Sigmoid colon (tissue), 7 donors: ENCODE measurements around the gene TMEM255B. TPM values are rescaled to one million over a fixed set of nuclear protein-coding genes. Genes with fewer than 3 reads are reported as not detected.
A peak's percentile ranks its signal among the peaks of the same experiment; 100 is the strongest.

Source experiments
- DNase-seq: peaks from one replicate; pipeline ENCODE4 v3.0.0-alpha.2; 2019
- H3K27ac ChIP-seq, 4 donors: fragments of 200-600 bp; sonication (generic); one replicate each; pipeline ENCODE4 v1.5.1; 2016 to 2019; ENCODE audit warnings: mild to moderate bottlenecking in 1 of 4
- H3K27me3 ChIP-seq, 3 donors: fragments of 200-600 bp; sonication (generic); one replicate each; pipeline ENCODE4 v1.5.1; 2019; ENCODE audit warnings: mild to moderate bottlenecking in 1 of 3
- H3K36me3 ChIP-seq, 4 donors: fragments of 200-600 bp; sonication (generic); one replicate each; pipeline ENCODE4 v1.5.1; 2016 to 2019
- H3K4me1 ChIP-seq, 4 donors: fragments of 200-600 bp; sonication (generic); one replicate each; pipeline ENCODE4 v1.5.1; 2017 to 2019
- H3K4me3 ChIP-seq, 4 donors: fragments of 200-600 bp; sonication (generic); one replicate each; pipeline ENCODE4 v1.5.1; 2017 to 2019; ENCODE audit warnings: mild to moderate bottlenecking in 2 of 4, moderate library complexity in 1 of 4
- H3K9me3 ChIP-seq, 4 donors: fragments of 200-600 bp in 3 of 4; sonication (generic) in 3 of 4; one replicate each; pipeline versions ENCODE4 v1.5.1 to v1.6.1; 2013 to 2019
- CTCF ChIP-seq, 4 experiments: fragments of 450-650 bp in 3 of 4; fragments of 200-600 bp in 1 of 4; IDR thresholded peaks; one replicate each; pipeline ENCODE4 v1.5.1; 2016 to 2019; ENCODE audit warnings: antibody characterized with exemption in 4 of 4, mild to moderate bottlenecking in 3 of 4, moderate library complexity in 2 of 4
- EP300 ChIP-seq, 4 donors: sonication (generic); formaldehyde crosslinking; IDR thresholded peaks; one replicate each; pipeline ENCODE4 v1.6.1; 2017; ENCODE audit warnings: antibody characterized with exemption in 4 of 4
- POLR2A ChIP-seq, 2 donors: fragments of 450-650 bp; IDR thresholded peaks; one replicate each; pipeline ENCODE4 v1.6.1; 2016; ENCODE audit warnings: antibody characterized with exemption in 2 of 2, mild to moderate bottlenecking in 2 of 2, moderate library complexity in 2 of 2
- POLR2AphosphoS5 ChIP-seq, 4 donors: sonication (generic); formaldehyde crosslinking; IDR thresholded peaks; one replicate each; pipeline ENCODE4 v1.6.1; 2017; ENCODE audit warnings: antibody characterized with exemption in 4 of 4
- WGBS, 2 donors: extraction: QIAGEN DNeasy Blood & Tissue Kit; methylation state at CpG; one replicate each; pipeline ENCODE4 v1.1.7; 2013; 5-methylcytosine and 5-hydroxymethylcytosine counted together
- intact Hi-C: fragments of 100-400 bp; cut with DNase I; formaldehyde crosslinking; loops from one replicate; pipeline ENCODE4 v1.15.1; 2023
- polyA plus RNA-seq, 3 donors: library from polyadenylated mRNA; stranded (reverse); fragments of 200-250 nt; gene quantifications; one replicate each; pipeline ENCODE4 v1.2.3, GENCODE V29; 2013
- total RNA-seq, 4 donors: library from RNA; depleted of rRNA; stranded (reverse); fragments of >200 nt; gene quantifications; one replicate each; pipeline ENCODE4 v1.1.0, GENCODE V29; 2016
- donor health status: healthy with polysubstance abuse.
- donor health status: Bipolar disorder and iron deficiency.
- donor health status: healthy.

The TMEM255B gene
- total and polyA plus RNA-seq, 7 donors = 0.60 to 11.1 (median 4.3) TPM

- Histone ChIP-seq H3K27ac (no peak overlapping the region), H3K4me1 (peaks cover 0 to 7% (median 3%) of the 10 kb centered on the region in 4 donors), H3K36me3 (no peaks in the 10 kb centered on the region), H3K27me3 (peaks cover 0 to 31% (median 0%) of the 10 kb centered on the region in 3 donors), H3K4me3 (no peak overlapping the region), H3K9me3 (no peaks in the 10 kb centered on the region)
- no peak for DNase-seq
- WGBS, 2 donors = 84 to 92% methylated on average over 2 of the region's 2 CpGs
- intact Hi-C loops = no loop called here
- TF ChIP-seq CTCF (IDR thresholded peaks at IDR 0.05) = no peak
- TF ChIP-seq EP300 (IDR thresholded peaks at IDR 0.05) = no peak
- TF ChIP-seq POLR2A (IDR thresholded peaks at IDR 0.05) = no peak
- TF ChIP-seq POLR2AphosphoS5 (IDR thresholded peaks at IDR 0.05) = no peak
Observed at GRCh38 chr13:113798200-113798811, 39.3 kb downstream of the TMEM255B start.

- 86 to 89% methylated on average over 10 of the region's 10 CpGs for WGBS, 2 donors
Observed at GRCh38 chr13:113800576-113800926, 41.5 kb downstream of the TMEM255B start.

DNA sequence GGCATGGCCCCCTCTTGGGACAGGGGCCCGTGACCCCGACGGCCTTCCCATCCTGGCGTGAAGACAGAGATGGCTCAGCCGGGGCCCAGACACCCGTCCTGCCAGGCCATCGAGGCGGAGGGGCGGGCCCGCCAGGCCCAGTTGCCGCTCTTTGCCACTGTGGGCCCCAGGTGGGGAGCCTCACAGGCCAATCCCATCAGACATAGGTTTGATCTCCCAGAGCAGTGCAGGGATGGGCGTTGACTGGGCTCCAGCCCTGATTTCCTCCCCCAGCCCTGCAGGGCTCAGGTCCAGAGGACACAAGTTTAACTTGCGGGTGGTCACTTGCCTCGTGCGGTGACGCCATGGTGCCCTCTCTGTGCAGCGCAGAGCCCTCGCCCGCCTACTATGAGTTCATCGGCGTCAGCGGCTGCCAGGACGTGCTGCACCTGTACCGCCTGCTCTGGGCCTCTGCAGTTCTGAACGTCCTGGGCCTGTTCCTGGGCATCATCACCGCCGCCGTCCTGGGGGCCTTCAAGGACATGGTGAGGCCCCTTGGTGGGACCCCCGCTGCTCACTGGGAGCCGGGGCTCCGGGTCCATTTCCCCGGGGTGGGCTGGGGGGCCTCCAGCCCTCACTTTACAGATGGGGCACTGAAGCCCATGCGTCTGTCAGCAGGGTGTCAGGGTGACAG lies 42.4 kb downstream of the TMEM255B start:
- 91 to 92% methylated on average over 33 of the region's 33 CpGs for whole genome bisulfite sequencing, 2 donors
- no peaks in the 10 kb centered on the region for H3K9me3 ChIP-seq
- peaks cover 0 to 9% (median 0%) of the 10 kb centered on the region in 3 donors for H3K27me3 ChIP-seq
- intact Hi-C loops = no loop called here
- H3K4me1 ChIP-seq = peaks cover 0 to 7% (median 3%) of the 10 kb centered on the region in 4 donors
- no peak for TF ChIP-seq POLR2AphosphoS5 (IDR thresholded peaks at IDR 0.05)
- no peak for TF ChIP-seq EP300 (IDR thresholded peaks at IDR 0.05)
- TF ChIP-seq CTCF (IDR thresholded peaks at IDR 0.05) = no peak
- TF ChIP-seq POLR2A (IDR thresholded peaks at IDR 0.05) = no peak
- H3K36me3 ChIP-seq = no peaks in the 10 kb centered on the region
- DNase-seq = peak; percentile 59
- no peak overlapping the region for H3K27ac ChIP-seq
- no peak overlapping the region for H3K4me3 ChIP-seq

More at GRCh38 chr13:113800576-113800926, 41.5 kb downstream of the TMEM255B start:
- Histone ChIP-seq H3K9me3 (no peaks in the 10 kb centered on the region), H3K27me3 (peaks cover 0 to 14% (median 0%) of the 10 kb centered on the region in 3 donors), H3K36me3 (no peaks in the 10 kb centered on the region), H3K4me1 (peaks cover 0 to 7% (median 3%) of the 10 kb centered on the region in 4 donors), H3K4me3 (no peak overlapping the region), H3K27ac (no peak overlapping the region)
- intact Hi-C loops = no loop called here
- no peak for DNase-seq
- no peak for TF ChIP-seq EP300 (IDR thresholded peaks at IDR 0.05)
- TF ChIP-seq CTCF (IDR thresholded peaks at IDR 0.05) = no peak
- no peak for TF ChIP-seq POLR2A (IDR thresholded peaks at IDR 0.05)
- TF ChIP-seq POLR2AphosphoS5 (IDR thresholded peaks at IDR 0.05) = no peak

DNA sequence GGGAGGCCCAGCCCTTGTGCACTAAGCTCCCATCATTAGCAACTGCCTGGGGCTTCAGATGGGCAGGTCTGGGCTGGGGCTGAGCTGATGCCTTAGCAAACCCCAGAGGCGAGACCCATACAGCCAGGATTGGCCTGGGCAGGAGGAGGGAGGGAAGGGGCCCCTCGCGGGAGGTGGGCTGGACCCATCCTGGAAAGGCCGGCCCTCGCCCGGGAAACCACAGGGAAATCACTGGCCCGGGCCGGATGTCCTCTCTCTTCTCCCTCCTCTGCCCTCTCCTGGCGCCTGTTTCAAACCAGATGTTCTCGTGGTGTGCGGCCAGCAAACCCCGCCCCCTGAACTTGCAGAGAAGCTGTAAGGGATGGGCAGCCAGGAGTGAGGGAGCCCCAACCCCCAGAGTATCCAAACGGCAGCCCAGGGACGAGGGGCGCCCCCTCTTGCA lies 43.1 kb downstream of the TMEM255B start:
- H3K27me3 ChIP-seq = peaks cover 0 to 2% (median 0%) of the 10 kb centered on the region in 3 donors
- H3K27ac ChIP-seq = no peak overlapping the region
- H3K9me3 ChIP-seq = no peaks in the 10 kb centered on the region
- WGBS, 2 donors = 13 to 15% methylated on average over 15 of the region's 15 CpGs
- intact Hi-C loops = no loop called here
- no peak overlapping the region for H3K4me3 ChIP-seq
- no peak for TF ChIP-seq EP300 (IDR thresholded peaks at IDR 0.05)
- no peak for TF ChIP-seq POLR2A (IDR thresholded peaks at IDR 0.05)
- TF ChIP-seq POLR2AphosphoS5 (IDR thresholded peaks at IDR 0.05) = no peak
- no peak for TF ChIP-seq CTCF (IDR thresholded peaks at IDR 0.05)
- peaks cover 0 to 7% (median 3%) of the 10 kb centered on the region in 4 donors for H3K4me1 ChIP-seq
- peak; percentile 68 for DNase-seq
- H3K36me3 ChIP-seq = no peaks in the 10 kb centered on the region
